Endothelial cell of umbilical vein (primary cell): Measurements from ENCODE around the gene PKD2L1. TPM values are rescaled to one million over a fixed set of nuclear protein-coding genes. Genes with fewer than 3 reads are reported as not detected.

Experiments used
- BruUV-seq: library from RNA; stranded (reverse); fragments of 400-500 nt; replicated peaks from 2 replicates; lab custom pipeline; 2021; lab: Mats Ljungman, UMichigan
- CTCF ChIA-PET: fragments of 300-600, 350-600 bp; sonication (Branson Sonifier 250); formaldehyde crosslinking; loops from one replicate; lab custom pipeline; 2021; ENCODE audit warnings: antibody characterized with exemption, inconsistent platforms; lab: Charles Lee
- POLR2A ChIA-PET: fragments of 300-600, 350-600 bp; sonication (Branson Sonifier 250); formaldehyde crosslinking; loops from one replicate; lab custom pipeline; 2021; ENCODE audit warnings: antibody characterized with exemption, inconsistent platforms; lab: Charles Lee
- DNase-seq: peaks from one replicate; pipeline ENCODE4 v3.0.0-alpha.2; 2011; ENCODE audit warnings: low read depth, low spot score
- FAIRE-seq: peaks from 2 replicates; lab custom pipeline; 2011; peaks lifted over from hg19 to GRCh38; lab: Jason Lieb, UNC
- H2AFZ ChIP-seq: 2 replicates; pipeline ENCODE4 v1.6.0; 2012; ENCODE audit warnings: low read depth, low read length, control low read depth, inconsistent platforms
- H3K27ac ChIP-seq: 2 replicates; pipeline ENCODE4 v1.5.1; 2011; ENCODE audit warnings: low read depth, mild to moderate bottlenecking, control low read depth, low read length, moderate library complexity; ENCODE audit not compliant: insufficient read depth
- H3K27me3 ChIP-seq, 2 experiments: 2 replicates each; pipeline versions ENCODE4 v1.6.0 to v1.6.1; 2011; ENCODE audit warnings: low read length in 2 of 2, mixed read lengths in 1 of 2; ENCODE audit not compliant: control insufficient read depth in 2 of 2, insufficient read depth in 2 of 2
- H3K36me3 ChIP-seq, 2 experiments: 2 replicates in 1 of 2; 3 replicates in 1 of 2; pipeline ENCODE4 v1.5.1; 2011; ENCODE audit warnings: low read length in 2 of 2, mild to moderate bottlenecking in 1 of 2, moderate library complexity in 1 of 2; ENCODE audit not compliant: control insufficient read depth in 2 of 2, insufficient read depth in 2 of 2; ENCODE audit errors: extremely low read depth in 1 of 2
- H3K4me1 ChIP-seq: 3 replicates; pipeline ENCODE4 v1.5.1; 2011; ENCODE audit warnings: mild to moderate bottlenecking, low read length; ENCODE audit not compliant: control insufficient read depth, insufficient read depth; ENCODE audit errors: extremely low read depth
- H3K4me2 ChIP-seq: 2 replicates; pipeline ENCODE4 v1.6.1; 2011; ENCODE audit warnings: low read length, control low read depth, mixed read lengths; ENCODE audit not compliant: insufficient read depth
- H3K4me3 ChIP-seq, 3 experiments: fragments of 200-600 bp in 1 of 3; sonication (generic), shearing (Covaris generic) in 1 of 3; replicated peaks in 1 of 3; 2 replicates each; pipeline ENCODE4 v1.5.1; 2011 to 2016; ENCODE audit warnings: control low read depth in 3 of 3, low read length in 3 of 3, mild to moderate bottlenecking in 2 of 3, inconsistent platforms in 1 of 3, low read depth in 1 of 3, moderate library complexity in 1 of 3; ENCODE audit not compliant: insufficient read depth in 1 of 3
- H3K79me2 ChIP-seq: 2 replicates; pipeline ENCODE4 v1.6.0; 2012; ENCODE audit warnings: low read length, inconsistent platforms; ENCODE audit not compliant: control insufficient read depth, insufficient read depth
- H3K9ac ChIP-seq: replicated peaks from 2 replicates; pipeline ENCODE3; 2011; ENCODE audit warnings: low read length, control low read depth; ENCODE audit not compliant: insufficient read depth; ENCODE audit errors: extremely low read depth
- H3K9me1 ChIP-seq: replicated peaks from 3 replicates; pipeline ENCODE4 v1.6.0; 2011; ENCODE audit warnings: mild to moderate bottlenecking, low read length; ENCODE audit not compliant: control insufficient read depth, insufficient read depth; ENCODE audit errors: extremely low read depth
- H3K9me3 ChIP-seq: replicated peaks from 2 replicates; pipeline ENCODE4 v1.5.1; 2012; ENCODE audit warnings: low read length, inconsistent platforms; ENCODE audit not compliant: control insufficient read depth, insufficient read depth
- H4K20me1 ChIP-seq: replicated peaks from 2 replicates; pipeline ENCODE3; 2011; ENCODE audit warnings: mild to moderate bottlenecking, low read length; ENCODE audit not compliant: control insufficient read depth, insufficient read depth; ENCODE audit errors: extremely low read depth
- CTCF ChIP-seq, 2 donors: IDR thresholded peaks; 1 replicate in 1 of 2; 2 replicates in 1 of 2; pipeline ENCODE4 v1.5.1; 2011; ENCODE audit warnings: low read length in 2 of 2, mild to moderate bottlenecking in 2 of 2, moderate library complexity in 2 of 2, control low read depth in 1 of 2, inconsistent platforms in 1 of 2, low read depth in 1 of 2; ENCODE audit not compliant: insufficient read depth in 1 of 2; ENCODE audit errors: extremely low read depth in 1 of 2
- EZH2 ChIP-seq: IDR thresholded peaks from 2 replicates; pipeline ENCODE4 v1.6.1; 2012; ENCODE audit warnings: borderline replicate concordance, low read depth, mild to moderate bottlenecking, moderate library complexity, low read length, inconsistent platforms; ENCODE audit not compliant: severe bottlenecking
- FOS ChIP-seq: IDR thresholded peaks from 2 replicates; pipeline ENCODE4 v1.6.1; 2011; ENCODE audit warnings: mild to moderate bottlenecking, low read length, moderate library complexity, borderline replicate concordance; ENCODE audit not compliant: insufficient read depth
- GATA2 ChIP-seq: IDR thresholded peaks from 2 replicates; pipeline ENCODE4 v1.7.0; 2011; ENCODE audit warnings: low read depth, mild to moderate bottlenecking, moderate library complexity, mixed read lengths, low read length; ENCODE audit not compliant: insufficient read length, insufficient read depth
- JUN ChIP-seq: IDR thresholded peaks from 2 replicates; pipeline ENCODE4 v1.6.1; 2011; ENCODE audit warnings: borderline replicate concordance, low read depth; ENCODE audit not compliant: insufficient read length, insufficient read depth
- MAX ChIP-seq: IDR thresholded peaks from 2 replicates; pipeline ENCODE4 v1.6.1; 2011; ENCODE audit not compliant: insufficient read depth, insufficient read length
- MYC ChIP-seq: IDR thresholded peaks from one replicate; pipeline ENCODE4 v1.6.1; 2011; ENCODE audit warnings: mild to moderate bottlenecking, low read depth, low read length
- POLR2A ChIP-seq: IDR thresholded peaks from 2 replicates; pipeline ENCODE4 v1.6.1; 2012; ENCODE audit warnings: low read depth, mild to moderate bottlenecking, control low read depth, low read length
- POLR2AphosphoS5 ChIP-seq: IDR thresholded peaks from 2 replicates; pipeline ENCODE4 v1.6.1; 2012; ENCODE audit warnings: low read depth, mild to moderate bottlenecking, control low read depth, low read length, moderate library complexity; ENCODE audit not compliant: insufficient read depth
- dilution Hi-C: fragments of 300-500 bp; cut with MboI; formaldehyde crosslinking; loops from one replicate; pipeline ENCODE4 v1.15.0; 2019; ENCODE audit warnings: low sequenced_read_pairs; ENCODE audit not compliant: extremely low pct_ligation_motif_present
- intact Hi-C: fragments of 100-400 bp; cut with micrococcal nuclease; formaldehyde crosslinking; loops from one replicate; pipeline ENCODE4 v1.10.0; 2022
- polyA plus RNA-seq, 4 experiments: library from polyadenylated mRNA; depleted of rRNA in 3 of 4; stranded (reverse) in 3 of 4; unstranded in 1 of 4; fragments of >200 nt; gene quantifications; 2 replicates each; pipeline versions ENCODE4 v1.2.1 to v1.2.3, GENCODE V29; 2011 to 2012; ENCODE audit warnings: missing spikeins in 1 of 4
- total RNA-seq: library from RNA; stranded (reverse); gene quantifications from 2 replicates; pipeline ENCODE4 v1.2.3, GENCODE V29; 2021

The PKD2L1 gene
- total and polyA plus RNA-seq, 2 donors (not counting 3 experiments of a cell fraction or from before 2014, with no cell fraction given): not detected

- dilution Hi-C loops (no loop called here), intact Hi-C loops (no loop called here)
- no peak for FAIRE-seq
- H3K27ac ChIP-seq: no peak overlapping the region
- H3K79me2 ChIP-seq: no peaks in the 10 kb centered on the region
- no peaks in the 10 kb centered on the region for H3K9me1 ChIP-seq
- H3K4me1 ChIP-seq: no peaks in the 10 kb centered on the region
- POLR2A ChIA-PET: no interaction called here
- CTCF ChIA-PET: interaction anchor here (0.8 to 1.9 kb wide), 7 partner anchors 13 to 545 kb away, joined by 3 to 9 read pairs (median 5); no protein-coding TSS in a partner anchor
- H4K20me1 ChIP-seq: no peaks in the 10 kb centered on the region
- H3K9ac ChIP-seq: no peak overlapping the region
- DNase-seq: no peak
- no peak overlapping the region for H2AFZ ChIP-seq
- H3K36me3 ChIP-seq: no peaks in the 10 kb centered on the region
- H3K4me3 ChIP-seq: no peak overlapping the region
- BruUV-seq: no TSS peak
- TF ChIP-seq EZH2: no peak
- TF ChIP-seq POLR2AphosphoS5: no peak
- TF ChIP-seq FOS: no peak
- TF ChIP-seq GATA2: no peak
- no peak for TF ChIP-seq CTCF (IDR thresholded peaks at IDR 0.05; ENCODE audit: extremely low read depth in 1 of 2, insufficient read depth in 1 of 2, low read depth in 1 of 2, low read length in 2 of 2)
- TF ChIP-seq JUN: no peak
- no peak for TF ChIP-seq MAX
- no peak for TF ChIP-seq POLR2A
- no peak for TF ChIP-seq MYC
- H3K4me2 ChIP-seq: no peak overlapping the region
- peaks cover 22 to 30% of the 10 kb centered on the region in 2 experiments for H3K27me3 ChIP-seq
- H3K9me3 ChIP-seq: no peaks in the 10 kb centered on the region
Measured at GRCh38 chr10:100333106-100333505, 3.1 kb upstream of the PKD2L1 start.
